ENCODE data around the gene GIPC1.
"Not testable (repeated sequence)": the region's sequence is repeated elsewhere in the genome, so short reads cannot be mapped to it uniquely, and the experiment has no call there.

The GIPC1 gene

GRCh38 chr19:14512406-14512961 is 16.6 kb upstream of the GIPC1 start:
- H3K9ac ChIP-seq (ENCODE audit: low read depth, low read length) = no peak overlapping the region
- peaks cover 6% of the 10 kb centered on the region; the same call in 1 of the 2 replicates for H3K4me1 ChIP-seq (ENCODE audit: insufficient read depth, low read length)
- H3K36me3 ChIP-seq (ENCODE audit: insufficient read depth, low read length) = peaks cover 13% of the 10 kb centered on the region; the same call in 1 of the 2 replicates
- H3K9me3 ChIP-seq (ENCODE audit: control insufficient read depth, insufficient read depth, low read length) = no peaks in the 10 kb centered on the region

GRCh38 chr19:14511229-14511593 is 15.3 kb upstream of the GIPC1 start:
- peaks cover 13% of the 10 kb centered on the region; the same call in 1 of the 2 replicates for H3K36me3 ChIP-seq (ENCODE audit: insufficient read depth, low read length)
- H3K9ac ChIP-seq (ENCODE audit: low read depth, low read length) = no peak overlapping the region
- H3K4me1 ChIP-seq (ENCODE audit: insufficient read depth, low read length) = peaks cover 7% of the 10 kb centered on the region; the same call in 1 of the 2 replicates
- no peaks in the 10 kb centered on the region for H3K9me3 ChIP-seq (ENCODE audit: control insufficient read depth, insufficient read depth, low read length)

GRCh38 chr19:14510311-14511228 is 14.6 kb upstream of the GIPC1 start:
- no peak overlapping the region for H3K9ac ChIP-seq (ENCODE audit: low read depth, low read length)
- peaks cover 7% of the 10 kb centered on the region; the same call in 1 of the 2 replicates for H3K36me3 ChIP-seq (ENCODE audit: insufficient read depth, low read length)
- no peaks in the 10 kb centered on the region for H3K9me3 ChIP-seq (ENCODE audit: control insufficient read depth, insufficient read depth, low read length)
- H3K4me1 ChIP-seq (ENCODE audit: insufficient read depth, low read length) = peaks cover 13% of the 10 kb centered on the region; the same call in 1 of the 2 replicates

GRCh38 chr19:14507704-14508542 is 12.0 kb upstream of the GIPC1 start:
- H3K4me1 ChIP-seq (ENCODE audit: insufficient read depth, low read length) = peaks cover 15% of the 10 kb centered on the region; the same call in 1 of the 2 replicates
- H3K36me3 ChIP-seq (ENCODE audit: insufficient read depth, low read length) = no peaks in the 10 kb centered on the region
- H3K9me3 ChIP-seq (ENCODE audit: control insufficient read depth, insufficient read depth, low read length) = no peaks in the 10 kb centered on the region
- no peak overlapping the region for H3K9ac ChIP-seq (ENCODE audit: low read depth, low read length)

GRCh38 chr19:14505488-14506239 is 9.7 kb upstream of the GIPC1 start:
- Histone ChIP-seq H3K9ac (ENCODE audit: low read depth, low read length) (no peak overlapping the region), H3K36me3 (ENCODE audit: insufficient read depth, low read length) (no peaks in the 10 kb centered on the region), H3K4me1 (ENCODE audit: insufficient read depth, low read length) (peaks cover 14% of the 10 kb centered on the region; the same call in 1 of the 2 replicates), H3K9me3 (ENCODE audit: control insufficient read depth, insufficient read depth, low read length) (no peaks in the 10 kb centered on the region)

GRCh38 chr19:14504575-14504974 is 8.6 kb upstream of the GIPC1 start:
- not testable (repeated sequence) for H3K36me3 ChIP-seq (ENCODE audit: insufficient read depth, low read length); H3K4me1 ChIP-seq (ENCODE audit: insufficient read depth, low read length); H3K9me3 ChIP-seq (ENCODE audit: control insufficient read depth, insufficient read depth, low read length); H3K9ac ChIP-seq (ENCODE audit: low read depth, low read length)

- Histone ChIP-seq H3K36me3 (ENCODE audit: insufficient read depth, low read length) (no peaks in the 10 kb centered on the region), H3K9ac (ENCODE audit: low read depth, low read length) (no peak overlapping the region), H3K4me1 (ENCODE audit: insufficient read depth, low read length) (peaks cover 9% of the 10 kb centered on the region; the same call in 1 of the 2 replicates)
These were observed 7.4 kb upstream of the GIPC1 start for GRCh38 chr19:14503285-14503684.

GRCh38 chr19:14502334-14503092 is 6.6 kb upstream of the GIPC1 start:
- peaks cover 11% of the 10 kb centered on the region; the same call in 1 of the 2 replicates for H3K4me1 ChIP-seq (ENCODE audit: insufficient read depth, low read length)
- no peaks in the 10 kb centered on the region for H3K36me3 ChIP-seq (ENCODE audit: insufficient read depth, low read length)
- no peak overlapping the region for H3K9ac ChIP-seq (ENCODE audit: low read depth, low read length)
- no peaks in the 10 kb centered on the region for H3K9me3 ChIP-seq (ENCODE audit: control insufficient read depth, insufficient read depth, low read length)

More at GRCh38 chr19:14503285-14503684, 7.4 kb upstream of the GIPC1 start:
- H3K9me3 ChIP-seq (ENCODE audit: control insufficient read depth, insufficient read depth, low read length) = no peaks in the 10 kb centered on the region

- no peaks in the 10 kb centered on the region for H3K36me3 ChIP-seq (ENCODE audit: insufficient read depth, low read length)
- H3K9me3 ChIP-seq (ENCODE audit: control insufficient read depth, insufficient read depth, low read length) = no peaks in the 10 kb centered on the region
- H3K4me1 ChIP-seq (ENCODE audit: insufficient read depth, low read length) = peaks cover 11% of the 10 kb centered on the region
- no peak overlapping the region for H3K9ac ChIP-seq (ENCODE audit: low read depth, low read length)
These were observed 1.4 kb upstream of the GIPC1 start for GRCh38 chr19:14497228-14497921.

- peaks cover 11% of the 10 kb centered on the region for H3K4me1 ChIP-seq (ENCODE audit: insufficient read depth, low read length)
- H3K9ac ChIP-seq (ENCODE audit: low read depth, low read length) = peak overlapping the region; percentile 57; the same call in 1 of the 2 replicates
- H3K9me3 ChIP-seq (ENCODE audit: control insufficient read depth, insufficient read depth, low read length) = no peaks in the 10 kb centered on the region
- H3K36me3 ChIP-seq (ENCODE audit: insufficient read depth, low read length) = no peaks in the 10 kb centered on the region
These were observed 904 bp upstream of the GIPC1 start for GRCh38 chr19:14496834-14497227.

GRCh38 chr19:14495672-14496028 is 277 bp downstream of the GIPC1 start:
- H3K36me3 ChIP-seq (ENCODE audit: insufficient read depth, low read length) = no peaks in the 10 kb centered on the region
- no peaks in the 10 kb centered on the region for H3K9me3 ChIP-seq (ENCODE audit: control insufficient read depth, insufficient read depth, low read length)
- peaks cover 11% of the 10 kb centered on the region for H3K4me1 ChIP-seq (ENCODE audit: insufficient read depth, low read length)
- H3K9ac ChIP-seq (ENCODE audit: low read depth, low read length) = peak overlapping the region; percentile 78

- peak overlapping the region; percentile 78 for H3K9ac ChIP-seq (ENCODE audit: low read depth, low read length)
- H3K9me3 ChIP-seq (ENCODE audit: control insufficient read depth, insufficient read depth, low read length) = no peaks in the 10 kb centered on the region
- peaks cover 11% of the 10 kb centered on the region for H3K4me1 ChIP-seq (ENCODE audit: insufficient read depth, low read length)
- no peaks in the 10 kb centered on the region for H3K36me3 ChIP-seq (ENCODE audit: insufficient read depth, low read length)
These were observed 836 bp downstream of the GIPC1 start for GRCh38 chr19:14494910-14495671.
